H9 (cell line): Measurements from ENCODE around the gene RDH13. TPM values are rescaled to one million over a fixed set of nuclear protein-coding genes. Genes with fewer than 3 reads are reported as not detected.

Experiments used
- DNase-seq: peaks from one replicate; pipeline ENCODE4 v3.0.0-alpha.2; 2017
- H2AFZ ChIP-seq: one replicate; pipeline ENCODE4 v1.6.1; 2013; ENCODE audit warnings: mild to moderate bottlenecking, low read length, control low read depth, moderate library complexity
- H2AK5ac ChIP-seq: 2 replicates; pipeline ENCODE4 v1.6.1; 2013; ENCODE audit warnings: low read length, control low read depth, mixed read lengths; ENCODE audit not compliant: insufficient read length
- H2BK120ac ChIP-seq: one replicate; pipeline ENCODE4 v1.6.1; 2013; ENCODE audit warnings: low read depth, mild to moderate bottlenecking, low read length, control low read depth, inconsistent platforms; ENCODE audit not compliant: poor library complexity, severe bottlenecking
- H2BK12ac ChIP-seq: 2 replicates; pipeline ENCODE4 v1.6.1; 2013; ENCODE audit warnings: low read length, control low read depth, mixed read lengths, low read depth; ENCODE audit not compliant: insufficient read length
- H2BK15ac ChIP-seq: 2 replicates; pipeline ENCODE4 v1.6.1; 2013; ENCODE audit warnings: low read depth, low read length, control low read depth
- H2BK20ac ChIP-seq: one replicate; pipeline ENCODE4 v1.6.1; 2013; ENCODE audit warnings: low read depth, mild to moderate bottlenecking, low read length, control low read depth, inconsistent platforms; ENCODE audit not compliant: poor library complexity, severe bottlenecking
- H2BK5ac ChIP-seq: 2 replicates; pipeline ENCODE4 v1.6.1; 2013; ENCODE audit warnings: low read length, control low read depth, mixed read lengths; ENCODE audit not compliant: insufficient read length
- H3K14ac ChIP-seq: 2 replicates; pipeline ENCODE4 v1.6.1; 2013; ENCODE audit warnings: low read length, control low read depth; ENCODE audit not compliant: insufficient read depth
- H3K18ac ChIP-seq: 2 replicates; pipeline ENCODE4 v1.6.1; 2013; ENCODE audit warnings: low read depth, mild to moderate bottlenecking, mixed read lengths, low read length, control low read depth; ENCODE audit not compliant: insufficient read length
- H3K23ac ChIP-seq: 2 replicates; pipeline ENCODE4 v1.6.1; 2013; ENCODE audit warnings: low read length, control low read depth, mixed read lengths, low read depth; ENCODE audit not compliant: insufficient read length
- H3K23me2 ChIP-seq: 2 replicates; pipeline ENCODE4 v1.6.1; 2013; ENCODE audit warnings: low read depth, mild to moderate bottlenecking, mixed read lengths, low read length, control low read depth; ENCODE audit not compliant: insufficient read length, poor library complexity, severe bottlenecking
- H3K27ac ChIP-seq: 2 replicates; pipeline ENCODE4 v1.5.1; 2013; ENCODE audit warnings: low read length, control low read depth, mixed read lengths, low read depth; ENCODE audit not compliant: insufficient read length
- H3K27me3 ChIP-seq: 2 replicates; pipeline ENCODE4 v1.6.1; 2013; ENCODE audit warnings: low read length, control low read depth, inconsistent platforms; ENCODE audit not compliant: insufficient read depth
- H3K4ac ChIP-seq: 2 replicates; pipeline ENCODE4 v1.6.1; 2013; ENCODE audit warnings: low read depth, mild to moderate bottlenecking, control low read depth, inconsistent platforms, low read length, moderate library complexity
- H3K4me1 ChIP-seq: 2 replicates; pipeline ENCODE4 v1.6.1; 2013; ENCODE audit warnings: low read length, control low read depth, inconsistent platforms; ENCODE audit not compliant: insufficient read depth
- H3K4me2 ChIP-seq: 2 replicates; pipeline ENCODE4 v1.6.1; 2013; ENCODE audit warnings: low read length, control low read depth, mixed read lengths; ENCODE audit not compliant: insufficient read length, insufficient read depth
- H3K56ac ChIP-seq: 2 replicates; pipeline ENCODE4 v1.6.1; 2013; ENCODE audit warnings: low read depth, mild to moderate bottlenecking, mixed read lengths, low read length, control low read depth; ENCODE audit not compliant: insufficient read length
- H3K79me1 ChIP-seq: 2 replicates; pipeline ENCODE4 v1.6.1; 2013; ENCODE audit warnings: low read depth, mild to moderate bottlenecking, moderate library complexity, low read length, control low read depth, inconsistent platforms; ENCODE audit not compliant: insufficient read depth, poor library complexity, severe bottlenecking
- H3K79me2 ChIP-seq: 2 replicates; pipeline ENCODE4 v1.6.1; 2013; ENCODE audit warnings: low read length, control low read depth, inconsistent platforms; ENCODE audit not compliant: insufficient read depth
- H3K9ac ChIP-seq: 2 replicates; pipeline ENCODE4 v1.6.1; 2013; ENCODE audit warnings: low read length, control low read depth, mixed read lengths; ENCODE audit not compliant: insufficient read length; ENCODE audit errors: extremely low read depth
- H3K9me3 ChIP-seq: one replicate; pipeline ENCODE4 v1.6.1; 2013; ENCODE audit warnings: low read depth, low read length, inconsistent platforms; ENCODE audit not compliant: control insufficient read depth
- H3T11ph ChIP-seq: one replicate; pipeline ENCODE4 v1.6.1; 2013; ENCODE audit warnings: mild to moderate bottlenecking, low read length, control low read depth, inconsistent platforms
- H4K20me1 ChIP-seq: one replicate; pipeline ENCODE4 v1.6.1; 2013; ENCODE audit not compliant: control insufficient read depth, insufficient read length, insufficient read depth
- H4K5ac ChIP-seq: 2 replicates; pipeline ENCODE4 v1.6.1; 2013; ENCODE audit warnings: low read depth, mild to moderate bottlenecking, mixed read lengths, low read length, control low read depth; ENCODE audit not compliant: insufficient read length
- H4K8ac ChIP-seq: replicated peaks from 2 replicates; pipeline ENCODE4 v1.6.1; 2013; ENCODE audit warnings: low read length, control low read depth, mixed read lengths, low read depth; ENCODE audit not compliant: insufficient read length
- H4K91ac ChIP-seq: 2 replicates; pipeline ENCODE4 v1.6.1; 2013; ENCODE audit warnings: low read depth, mild to moderate bottlenecking, moderate library complexity, mixed read lengths, low read length, control low read depth; ENCODE audit not compliant: insufficient read length
- H3K27ac Mint-ChIP-seq, 3 experiments: 2 replicates in 2 of 3; 3 replicates in 1 of 3; pipeline ENCODE4 v1.8.0; 2020 to 2021; ENCODE audit warnings: mixed read lengths in 3 of 3, mild to moderate bottlenecking in 1 of 3, moderate library complexity in 1 of 3
- H3K27me3 Mint-ChIP-seq: 2 replicates; pipeline ENCODE4 v1.8.0; 2021; ENCODE audit warnings: low read depth, mild to moderate bottlenecking, moderate library complexity, mixed read lengths
- H3K36me3 Mint-ChIP-seq, 3 experiments: 2 replicates in 2 of 3; 3 replicates in 1 of 3; pipeline ENCODE4 v1.8.0; 2020 to 2021; ENCODE audit warnings: low read depth in 3 of 3, mixed read lengths in 3 of 3; ENCODE audit not compliant: insufficient read depth in 1 of 3
- H3K4me1 Mint-ChIP-seq, 2 experiments: 2 replicates each; pipeline ENCODE4 v1.8.0; 2020; ENCODE audit warnings: mixed read lengths in 2 of 2
- H3K4me3 Mint-ChIP-seq, 2 experiments: 2 replicates in 1 of 2; 3 replicates in 1 of 2; pipeline ENCODE4 v1.8.0; 2020 to 2021; ENCODE audit warnings: mild to moderate bottlenecking in 2 of 2, mixed read lengths in 2 of 2, moderate library complexity in 1 of 2
- H3K9me3 Mint-ChIP-seq, 2 experiments: 2 replicates in 1 of 2; 3 replicates in 1 of 2; pipeline ENCODE4 v1.8.0; 2020; ENCODE audit warnings: mild to moderate bottlenecking in 2 of 2, mixed read lengths in 2 of 2, moderate library complexity in 1 of 2
- WGBS: extraction: QIAGEN DNeasy Blood & Tissue Kit; methylation state at CpG from one replicate; pipeline ENCODE4 v1.1.7; 2013; ENCODE audit warnings: missing lambda C conversion rate, low lambda C conversion rate, mixed read lengths; ENCODE audit not compliant: insufficient read length; ENCODE audit errors: extremely low coverage; 5-methylcytosine and 5-hydroxymethylcytosine counted together
- total RNA-seq: library from RNA; stranded (reverse); gene quantifications from 2 replicates; pipeline ENCODE4 v1.2.1, GENCODE V29; 2021
- TF ChIP-seq, protein P1 (sequence below): fragments of 200-600 bp; sonication (generic); conservative IDR thresholded peaks from 3 replicates; pipeline ENCODE4 v1.8.0; 2021; ENCODE audit warnings: antibody characterized with exemption, mild to moderate bottlenecking

RDH13 gene
- total RNA-seq, 1 experiment from 2014 or later, result 21.5 TPM

DNA sequence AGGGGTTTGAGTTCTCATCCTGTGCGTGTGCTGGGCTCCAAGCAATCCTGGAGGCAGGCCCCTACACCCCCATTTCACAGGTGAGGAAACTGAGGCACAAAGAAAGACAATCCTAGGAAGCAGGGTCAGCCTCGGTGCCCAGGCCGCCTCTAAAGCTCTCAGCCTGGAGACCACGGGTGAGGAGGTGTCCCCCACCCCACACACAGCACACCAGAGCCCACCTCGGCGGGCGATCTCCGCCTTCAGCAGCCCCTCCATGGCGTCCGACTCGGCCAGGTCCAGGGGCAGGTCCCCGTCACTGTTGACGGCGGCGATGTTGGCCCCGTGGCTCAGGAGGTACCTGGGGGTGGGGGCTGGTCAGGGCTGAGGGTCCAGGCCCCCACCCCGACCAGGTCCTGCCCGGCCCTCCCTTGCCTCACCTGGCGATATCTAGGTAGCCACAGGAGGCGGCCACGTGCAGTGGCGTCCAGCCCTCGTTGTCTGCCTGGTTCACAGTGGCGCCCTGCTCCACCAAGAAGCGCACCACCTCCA lies 49.4 kb upstream of the RDH13 start:
- H3K4me1 Mint-ChIP-seq, result peaks cover 16 to 24% of the 10 kb centered on the region in 2 experiments
- DNase-seq, result no peak
- H3K27ac ChIP-seq, result no peak overlapping the region
- no CpG with 5 or more reads among the region's 25 CpGs for WGBS
- H3K56ac ChIP-seq, result no peak overlapping the region
- no peak overlapping the region for H2BK12ac ChIP-seq
- no peak overlapping the region for H3K4ac ChIP-seq
- H3K79me2 ChIP-seq, result peaks cover 7% of the 10 kb centered on the region; the same call in 1 of the 2 replicates
- no peaks in the 10 kb centered on the region for H3K27me3 Mint-ChIP-seq
- no peak overlapping the region for H2BK20ac ChIP-seq
- no peaks in the 10 kb centered on the region for H4K20me1 ChIP-seq
- no peaks in the 10 kb centered on the region for H3K9me3 ChIP-seq
- peaks cover 5% of the 10 kb centered on the region for H3K79me1 ChIP-seq
- no peak overlapping the region for H4K91ac ChIP-seq
- H3K9ac ChIP-seq, result no peak overlapping the region
- H3K27me3 ChIP-seq, result no peaks in the 10 kb centered on the region
- H2BK5ac ChIP-seq, result no peak overlapping the region
- H2AFZ ChIP-seq, result no peak overlapping the region
- peak overlapping the region in 1 of 3 experiments; percentile 70; a peak in 1 of 7 replicates for H3K27ac Mint-ChIP-seq
- no peak overlapping the region for H3T11ph ChIP-seq
- H2AK5ac ChIP-seq, result no peak overlapping the region
- H3K23ac ChIP-seq, result no peak overlapping the region
- H3K4me3 Mint-ChIP-seq, result no peak overlapping the region
- H3K4me2 ChIP-seq, result no peak overlapping the region
- peaks cover 13% of the 10 kb centered on the region for H3K23me2 ChIP-seq
- no peak overlapping the region for H3K18ac ChIP-seq
- H4K5ac ChIP-seq, result no peak overlapping the region
- no peak overlapping the region for H2BK15ac ChIP-seq
- no peak overlapping the region for H2BK120ac ChIP-seq
- H3K36me3 Mint-ChIP-seq, result peaks cover 8 to 21% (median 16%) of the 10 kb centered on the region in 3 experiments; a peak in 6 of 7 replicates
- no peaks in the 10 kb centered on the region for H3K9me3 Mint-ChIP-seq
- no peak overlapping the region for H4K8ac ChIP-seq
- TF ChIP-seq, protein P1, sequence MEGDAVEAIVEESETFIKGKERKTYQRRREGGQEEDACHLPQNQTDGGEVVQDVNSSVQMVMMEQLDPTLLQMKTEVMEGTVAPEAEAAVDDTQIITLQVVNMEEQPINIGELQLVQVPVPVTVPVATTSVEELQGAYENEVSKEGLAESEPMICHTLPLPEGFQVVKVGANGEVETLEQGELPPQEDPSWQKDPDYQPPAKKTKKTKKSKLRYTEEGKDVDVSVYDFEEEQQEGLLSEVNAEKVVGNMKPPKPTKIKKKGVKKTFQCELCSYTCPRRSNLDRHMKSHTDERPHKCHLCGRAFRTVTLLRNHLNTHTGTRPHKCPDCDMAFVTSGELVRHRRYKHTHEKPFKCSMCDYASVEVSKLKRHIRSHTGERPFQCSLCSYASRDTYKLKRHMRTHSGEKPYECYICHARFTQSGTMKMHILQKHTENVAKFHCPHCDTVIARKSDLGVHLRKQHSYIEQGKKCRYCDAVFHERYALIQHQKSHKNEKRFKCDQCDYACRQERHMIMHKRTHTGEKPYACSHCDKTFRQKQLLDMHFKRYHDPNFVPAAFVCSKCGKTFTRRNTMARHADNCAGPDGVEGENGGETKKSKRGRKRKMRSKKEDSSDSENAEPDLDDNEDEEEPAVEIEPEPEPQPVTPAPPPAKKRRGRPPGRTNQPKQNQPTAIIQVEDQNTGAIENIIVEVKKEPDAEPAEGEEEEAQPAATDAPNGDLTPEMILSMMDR, result no peak
- H3K4me1 ChIP-seq, result no peaks in the 10 kb centered on the region
- no peak overlapping the region for H3K14ac ChIP-seq
